AG08396 (cell line): ENCODE results near the gene CDC42BPB.

Source experiments
- DNase-seq: peaks from one replicate; pipeline ENCODE4 v3.0.0; 2012; ENCODE audit warnings: low spot score, mixed read lengths

Gene CDC42BPB

GRCh38 chr14:102994689-102995088 is 62.7 kb downstream of the CDC42BPB start:
- DNase-seq = no peak

GRCh38 chr14:102993523-102993922 is 63.8 kb downstream of the CDC42BPB start:
- DNase-seq = peak; percentile 50

- no peak for DNase-seq
Measured at GRCh38 chr14:102991376-102991775, 66.0 kb downstream of the CDC42BPB start.

GRCh38 chr14:102988054-102988453 is 69.3 kb downstream of the CDC42BPB start:
- DNase-seq = no peak

- peak; percentile 43 for DNase-seq
Measured at GRCh38 chr14:102986810-102987579, 70.4 kb downstream of the CDC42BPB start.

GRCh38 chr14:102985665-102986064 is 71.7 kb downstream of the CDC42BPB start:
- no peak for DNase-seq

GRCh38 chr14:102984336-102985102 is 72.8 kb downstream of the CDC42BPB start:
- DNase-seq = no peak

- no peak for DNase-seq
Measured at GRCh38 chr14:102983496-102983895, 73.9 kb downstream of the CDC42BPB start.

GRCh38 chr14:102982852-102983470 is 74.4 kb downstream of the CDC42BPB start:
- DNase-seq = no peak

GRCh38 chr14:102980409-102980810 is 76.9 kb downstream of the CDC42BPB start:
- DNase-seq = no peak

GRCh38 chr14:102979406-102979805 is 77.9 kb downstream of the CDC42BPB start:
- no peak for DNase-seq

- DNase-seq = no peak
Measured at GRCh38 chr14:102977475-102977874, 79.9 kb downstream of the CDC42BPB start.

- DNase-seq = no peak
Measured at GRCh38 chr14:102975662-102976061, 81.7 kb downstream of the CDC42BPB start.

- no peak for DNase-seq
Measured at GRCh38 chr14:102973706-102974285, 83.6 kb downstream of the CDC42BPB start.

GRCh38 chr14:102971836-102972606 is 85.3 kb downstream of the CDC42BPB start:
- no peak for DNase-seq

GRCh38 chr14:102971314-102971713 is 86.0 kb downstream of the CDC42BPB start:
- DNase-seq = no peak

GRCh38 chr14:102970496-102970895 is 86.9 kb downstream of the CDC42BPB start:
- DNase-seq = no peak

- DNase-seq = no peak
Measured at GRCh38 chr14:102969901-102970300, 87.4 kb downstream of the CDC42BPB start.

GRCh38 chr14:102969060-102969791 is 88.1 kb downstream of the CDC42BPB start:
- DNase-seq = no peak

- DNase-seq = no peak
Measured at GRCh38 chr14:102968306-102968705, 89.0 kb downstream of the CDC42BPB start.

GRCh38 chr14:102967506-102967795 is 89.9 kb downstream of the CDC42BPB start:
- DNase-seq = no peak
